Midbrain (tissue), 1 donor: ENCODE measurements around the gene PLA2G6.

Experiments
- DNase-seq: peaks from one replicate; lab custom pipeline; 2025; lab: John Stamatoyannopoulos, UW

The PLA2G6 gene

GRCh38 chr22:38181453-38182200 is at the start of gene PLA2G6:
PLA2G6 (minus strand) TSS chr22:38181830; CDS start chr22:38169426, 12,404 bp downstream.
- peak; percentile 99 for DNase-seq

- no peak for DNase-seq
These were observed 49.3 kb upstream of the PLA2G6 start for GRCh38 chr22:38230916-38231315.

- DNase-seq: peak; percentile 44
These were observed 48.6 kb upstream of the PLA2G6 start for GRCh38 chr22:38230108-38230825.

DNA sequence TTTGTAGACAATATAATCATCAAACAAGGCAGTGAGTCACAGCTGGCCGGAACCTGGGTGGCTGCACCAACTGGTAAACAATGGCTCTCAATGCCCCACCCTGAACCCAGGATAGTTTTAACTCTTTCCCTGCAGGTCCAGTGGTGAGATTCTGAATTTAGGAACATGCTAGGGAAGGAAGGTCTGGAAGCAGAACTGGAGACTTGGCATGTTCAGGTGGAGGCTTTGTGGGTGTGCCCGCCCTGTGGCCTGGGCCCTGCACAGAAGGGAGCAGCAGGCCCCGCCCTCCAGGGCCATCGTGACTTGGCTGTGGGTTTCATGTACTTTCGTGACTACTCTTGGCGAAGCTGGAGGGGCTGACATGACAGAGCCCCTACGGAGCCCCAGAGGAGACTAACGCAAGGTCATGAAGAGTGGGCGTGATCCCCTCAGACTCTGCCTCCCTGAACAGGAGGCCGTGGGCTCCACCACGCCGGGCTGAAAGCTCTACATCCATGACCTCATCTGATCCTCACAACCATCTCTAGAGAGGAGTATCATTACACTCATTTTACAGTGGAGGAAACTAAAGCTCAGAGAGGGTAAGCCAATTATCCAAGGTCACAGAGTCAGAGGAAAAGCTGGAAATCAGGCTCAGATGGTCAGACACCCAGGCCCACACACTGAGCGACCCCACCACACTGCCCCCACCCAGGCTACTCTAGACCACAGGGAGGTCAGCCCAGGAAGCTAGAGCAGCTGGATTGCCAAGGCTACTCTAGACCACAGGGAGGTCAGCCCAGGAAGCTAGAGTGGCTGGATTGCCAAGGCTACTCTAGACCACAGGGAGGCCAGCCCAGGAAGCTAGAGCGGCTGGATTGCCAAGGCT is 47.5 kb upstream of the PLA2G6 start:
- no peak for DNase-seq

- DNase-seq: no peak
These were observed 46.8 kb upstream of the PLA2G6 start for GRCh38 chr22:38228326-38228872.

- DNase-seq: no peak
These were observed 45.4 kb upstream of the PLA2G6 start for GRCh38 chr22:38226853-38227649.

DNA sequence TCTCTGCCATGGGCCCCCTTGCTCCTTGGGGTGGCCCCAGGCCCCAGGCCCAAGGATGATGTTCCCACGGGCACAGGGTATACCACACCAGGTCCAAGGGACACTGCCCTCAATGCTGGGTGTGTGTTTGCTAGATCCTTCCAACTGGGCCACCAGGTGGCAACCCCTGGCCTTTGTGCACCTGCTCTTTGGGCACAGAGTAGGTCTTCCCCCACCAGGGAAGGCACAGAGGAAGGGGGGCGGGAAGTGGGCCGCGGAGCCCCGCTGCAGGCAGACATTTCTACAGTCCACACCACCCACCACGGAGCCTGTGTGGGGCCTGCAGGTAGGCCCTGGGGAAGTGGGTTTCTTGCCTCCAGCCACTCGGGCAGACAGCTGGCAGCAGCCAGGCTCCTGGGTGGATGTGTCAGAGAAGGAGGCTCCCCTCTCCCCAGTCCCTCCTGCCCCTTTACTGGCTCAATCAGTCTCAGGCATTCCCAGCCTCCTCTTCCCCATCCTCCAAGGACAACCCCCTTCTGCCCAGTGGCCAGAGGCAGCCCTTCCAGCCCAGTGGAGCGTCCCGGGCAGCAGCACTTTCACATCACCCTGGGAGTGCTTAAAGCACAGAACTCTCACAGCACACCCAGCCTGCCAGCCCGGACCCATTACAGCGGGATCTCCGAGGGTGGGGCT is 41.8 kb upstream of the PLA2G6 start:
- no peak for DNase-seq

GRCh38 chr22:38222797-38223119 is 41.1 kb upstream of the PLA2G6 start:
- no peak for DNase-seq

- no peak for DNase-seq
These were observed 40.5 kb upstream of the PLA2G6 start for GRCh38 chr22:38221908-38222796.

GRCh38 chr22:38221407-38221806 is 39.8 kb upstream of the PLA2G6 start:
- DNase-seq: no peak

GRCh38 chr22:38220653-38221386 is 39.2 kb upstream of the PLA2G6 start:
- no peak for DNase-seq

DNA sequence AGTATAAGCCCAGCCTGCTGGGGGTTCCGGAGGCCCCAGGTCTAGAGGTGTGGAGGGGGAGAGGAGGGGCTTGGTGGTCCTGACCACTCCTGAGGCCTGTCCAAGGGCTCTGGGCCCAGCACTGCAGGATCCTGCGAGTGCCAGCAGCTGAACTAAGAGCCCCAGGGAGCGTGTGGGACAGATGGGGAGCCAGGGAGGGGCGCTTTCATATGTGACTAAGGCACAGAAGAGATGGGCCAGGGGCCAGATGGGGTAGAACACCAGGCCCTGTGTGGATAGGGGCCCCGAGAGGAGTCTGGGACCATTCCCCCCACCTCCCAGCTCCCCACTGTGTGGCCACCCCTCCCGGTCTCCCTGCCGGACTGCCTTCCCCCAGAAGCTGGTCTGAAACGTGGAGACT is 38.5 kb upstream of the PLA2G6 start:
- no peak for DNase-seq

DNA sequence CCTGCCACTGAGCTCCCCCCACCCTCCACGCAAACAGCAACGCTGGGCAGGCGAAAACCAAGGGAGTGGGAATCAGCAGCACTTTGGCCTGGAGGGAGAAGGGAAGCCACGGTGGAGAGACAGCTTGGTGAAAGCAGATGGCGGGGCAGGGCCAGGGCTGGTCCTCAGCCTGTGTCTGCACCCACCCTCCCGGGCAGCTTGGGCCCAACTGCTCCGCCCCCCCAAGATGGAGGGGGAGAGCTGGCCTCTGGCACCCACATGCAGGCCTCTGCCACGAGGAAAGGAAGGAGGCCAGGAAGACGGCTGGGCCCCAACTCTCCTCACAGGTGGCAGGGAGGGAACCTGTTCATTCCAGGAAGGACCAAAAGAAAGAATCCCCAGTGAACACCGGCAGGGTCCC is 38.0 kb upstream of the PLA2G6 start:
- no peak for DNase-seq

GRCh38 chr22:38218661-38219622 is 37.3 kb upstream of the PLA2G6 start:
- DNase-seq: no peak

- no peak for DNase-seq
These were observed 33.8 kb upstream of the PLA2G6 start for GRCh38 chr22:38215156-38216038.

DNA sequence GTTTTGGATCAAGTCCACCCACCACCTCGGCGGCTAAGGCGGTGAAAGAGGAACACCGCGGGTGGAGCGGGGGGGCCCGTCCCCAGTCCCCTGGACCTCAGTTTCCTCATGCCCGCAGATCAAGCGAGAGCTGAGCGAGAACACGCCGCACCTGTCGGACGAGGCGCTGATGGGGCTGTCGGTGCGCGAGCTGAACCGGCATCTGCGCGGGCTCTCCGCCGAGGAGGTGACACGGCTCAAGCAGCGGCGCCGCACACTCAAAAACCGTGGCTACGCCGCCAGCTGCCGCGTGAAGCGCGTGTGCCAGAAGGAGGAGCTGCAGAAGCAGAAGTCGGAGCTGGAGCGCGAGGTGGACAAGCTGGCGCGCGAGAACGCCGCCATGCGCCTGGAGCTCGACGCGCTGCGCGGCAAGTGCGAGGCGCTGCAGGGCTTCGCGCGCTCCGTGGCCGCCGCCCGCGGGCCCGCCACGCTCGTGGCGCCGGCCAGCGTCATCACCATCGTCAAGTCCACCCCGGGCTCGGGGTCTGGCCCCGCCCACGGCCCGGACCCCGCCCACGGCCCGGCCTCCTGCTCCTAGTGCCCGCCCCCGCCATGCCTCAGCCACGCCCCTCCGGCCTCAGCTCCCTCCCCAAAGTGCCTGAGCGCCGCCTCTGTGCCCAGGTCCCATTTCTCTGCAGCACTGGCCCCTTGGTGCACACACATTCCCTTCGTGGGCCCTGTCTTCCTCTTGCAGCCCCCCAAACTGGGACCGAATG is 32.8 kb upstream of the PLA2G6 start:
- peak; percentile 30 for DNase-seq
